ENCODE data around the gene INHA.
A peak's percentile ranks its signal among the peaks of the same experiment; 100 is the strongest.

Gene INHA

GRCh38 chr2:219569635-219570034 lies 2.5 kb upstream of the INHA start:
- H3K36me3 Mint-ChIP-seq, result no peaks in the 10 kb centered on the region
- no peak for DNase-seq
- H3K27me3 Mint-ChIP-seq, result peaks cover 89% of the 10 kb centered on the region
- H3K4me1 Mint-ChIP-seq, result peaks cover 3% of the 10 kb centered on the region
- CTCF ChIA-PET, result interaction anchor here (2.1 kb wide), 1 partner anchor 9 kb away, joined by 5 read pairs; no protein-coding TSS in a partner anchor
- no peak overlapping the region for H3K4me3 Mint-ChIP-seq
- no peak overlapping the region for H3K27ac Mint-ChIP-seq
- H3K9me3 Mint-ChIP-seq, result no peaks in the 10 kb centered on the region

GRCh38 chr2:219570194-219570923 lies 1.8 kb upstream of the INHA start:
- CTCF ChIA-PET, result interaction anchor here (1.5 to 1.6 kb wide), 2 partner anchors 10 to 73 kb away, joined by 4 to 7 read pairs; no protein-coding TSS in a partner anchor
- peaks cover 90% of the 10 kb centered on the region for H3K27me3 Mint-ChIP-seq
- no peaks in the 10 kb centered on the region for H3K36me3 Mint-ChIP-seq
- H3K4me3 Mint-ChIP-seq, result no peak overlapping the region
- no peak overlapping the region for H3K27ac Mint-ChIP-seq
- peaks cover 3% of the 10 kb centered on the region for H3K4me1 Mint-ChIP-seq
- H3K9me3 Mint-ChIP-seq, result no peaks in the 10 kb centered on the region
- DNase-seq, result no peak

DNA sequence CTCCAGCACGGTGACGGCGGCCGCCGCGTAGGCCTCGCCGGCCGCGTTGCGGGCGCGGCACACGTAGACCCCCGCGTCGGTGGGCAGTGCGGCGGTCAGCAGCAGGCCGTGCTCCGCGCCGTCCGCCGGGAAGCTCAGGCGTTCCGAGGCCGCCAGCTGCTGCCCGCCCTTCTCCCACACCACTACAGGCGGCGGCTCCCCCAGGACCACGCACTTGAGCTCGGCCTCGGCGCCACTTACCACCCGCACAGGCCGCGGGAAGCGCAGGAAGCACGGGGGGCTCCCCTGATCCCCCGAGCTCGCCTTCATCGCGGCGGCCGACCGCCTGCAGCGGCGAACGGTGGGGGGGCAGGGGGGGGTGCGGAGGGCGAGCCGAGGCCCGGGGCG lies 1.2 kb upstream of the INHA start:
- CTCF ChIA-PET, result interaction anchor here (1.5 to 1.6 kb wide), 2 partner anchors 11 to 72 kb away, joined by 4 to 7 read pairs; no protein-coding TSS in a partner anchor
- no peak for DNase-seq
- H3K4me3 Mint-ChIP-seq, result no peak overlapping the region

GRCh38 chr2:219571311-219572236 lies 536 bp upstream of the INHA start, which contains the start of gene OBSL1:
OBSL1 (minus strand) TSS chr2:219571539; CDS start chr2:219571232, 307 bp downstream.
- Mint-ChIP-seq H3K4me1 (peaks cover 3% of the 10 kb centered on the region), H3K9me3 (no peaks in the 10 kb centered on the region), H3K4me3 (no peak within 1 kb of the TSS), H3K27me3 (peaks cover 92% of the 10 kb centered on the region), H3K36me3 (no peaks in the 10 kb centered on the region), H3K27ac (no peak within 1 kb of the TSS)
- no peak for DNase-seq
- CTCF ChIA-PET, result interaction anchor here (1.5 to 1.6 kb wide), 3 partner anchors 12 to 71 kb away, joined by 3 to 7 read pairs (median 4); no protein-coding TSS in a partner anchor

More for the DNA sequence above, 1.2 kb upstream of the INHA start:
- Mint-ChIP-seq H3K9me3 (no peaks in the 10 kb centered on the region), H3K4me1 (peaks cover 3% of the 10 kb centered on the region), H3K36me3 (no peaks in the 10 kb centered on the region), H3K27ac (no peak overlapping the region), H3K27me3 (peaks cover 93% of the 10 kb centered on the region)

GRCh38 chr2:219573166-219573565 lies 1.1 kb downstream of the INHA start:
- no peak overlapping the region for H3K4me3 Mint-ChIP-seq

DNA sequence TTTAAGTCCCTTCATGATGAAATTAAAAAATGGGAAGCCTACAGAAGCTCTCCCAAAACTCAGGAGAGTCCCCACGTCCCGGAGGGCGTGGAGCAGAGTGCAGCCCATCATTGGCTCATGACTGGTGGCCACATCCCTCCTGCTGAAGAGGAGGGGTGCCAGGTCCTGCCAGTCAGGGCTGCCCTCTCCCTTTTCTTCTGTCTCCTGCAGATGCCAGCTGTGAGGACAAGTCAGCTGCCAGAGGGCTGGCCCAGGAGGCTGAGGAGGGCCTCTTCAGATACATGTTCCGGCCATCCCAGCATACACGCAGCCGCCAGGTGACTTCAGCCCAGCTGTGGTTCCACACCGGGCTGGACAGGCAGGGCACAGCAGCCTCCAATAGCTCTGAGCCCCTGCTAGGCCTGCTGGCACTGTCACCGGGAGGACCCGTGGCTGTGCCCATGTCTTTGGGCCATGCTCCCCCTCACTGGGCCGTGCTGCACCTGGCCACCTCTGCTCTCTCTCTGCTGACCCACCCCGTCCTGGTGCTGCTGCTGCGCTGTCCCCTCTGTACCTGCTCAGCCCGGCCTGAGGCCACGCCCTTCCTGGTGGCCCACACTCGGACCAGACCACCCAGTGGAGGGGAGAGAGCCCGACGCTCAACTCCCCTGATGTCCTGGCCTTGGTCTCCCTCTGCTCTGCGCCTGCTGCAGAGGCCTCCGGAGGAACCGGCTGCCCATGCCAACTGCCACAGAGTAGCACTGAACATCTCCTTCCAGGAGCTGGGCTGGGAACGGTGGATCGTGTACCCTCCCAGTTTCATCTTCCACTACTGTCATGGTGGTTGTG lies 2.6 kb downstream of the INHA start:
- peaks cover 85% of the 10 kb centered on the region for H3K27me3 Mint-ChIP-seq
- H3K9me3 Mint-ChIP-seq, result no peaks in the 10 kb centered on the region
- DNase-seq, result no peak
- CTCF ChIA-PET, result interaction anchor here (1.0 to 1.7 kb wide), 2 partner anchors 15 to 68 kb away, joined by 3 to 8 read pairs; no protein-coding TSS in a partner anchor
- H3K27ac Mint-ChIP-seq, result no peak overlapping the region
- peaks cover 2% of the 10 kb centered on the region for H3K4me1 Mint-ChIP-seq
- H3K36me3 Mint-ChIP-seq, result no peaks in the 10 kb centered on the region
- H3K4me3 Mint-ChIP-seq, result no peak overlapping the region

More at GRCh38 chr2:219573166-219573565, 1.1 kb downstream of the INHA start:
- CTCF ChIA-PET, result interaction anchor here (1.6 to 1.7 kb wide), 2 partner anchors 13 to 18 kb away, joined by 3 to 8 read pairs; no protein-coding TSS in a partner anchor
- no peaks in the 10 kb centered on the region for H3K36me3 Mint-ChIP-seq
- peaks cover 3% of the 10 kb centered on the region for H3K4me1 Mint-ChIP-seq
- DNase-seq, result no peak
- no peaks in the 10 kb centered on the region for H3K9me3 Mint-ChIP-seq
- H3K27me3 Mint-ChIP-seq, result peaks cover 88% of the 10 kb centered on the region
- no peak overlapping the region for H3K27ac Mint-ChIP-seq

GRCh38 chr2:219575566-219576504 lies 3.7 kb downstream of the INHA start:
- peaks cover 75% of the 10 kb centered on the region for H3K27me3 Mint-ChIP-seq

DNA sequence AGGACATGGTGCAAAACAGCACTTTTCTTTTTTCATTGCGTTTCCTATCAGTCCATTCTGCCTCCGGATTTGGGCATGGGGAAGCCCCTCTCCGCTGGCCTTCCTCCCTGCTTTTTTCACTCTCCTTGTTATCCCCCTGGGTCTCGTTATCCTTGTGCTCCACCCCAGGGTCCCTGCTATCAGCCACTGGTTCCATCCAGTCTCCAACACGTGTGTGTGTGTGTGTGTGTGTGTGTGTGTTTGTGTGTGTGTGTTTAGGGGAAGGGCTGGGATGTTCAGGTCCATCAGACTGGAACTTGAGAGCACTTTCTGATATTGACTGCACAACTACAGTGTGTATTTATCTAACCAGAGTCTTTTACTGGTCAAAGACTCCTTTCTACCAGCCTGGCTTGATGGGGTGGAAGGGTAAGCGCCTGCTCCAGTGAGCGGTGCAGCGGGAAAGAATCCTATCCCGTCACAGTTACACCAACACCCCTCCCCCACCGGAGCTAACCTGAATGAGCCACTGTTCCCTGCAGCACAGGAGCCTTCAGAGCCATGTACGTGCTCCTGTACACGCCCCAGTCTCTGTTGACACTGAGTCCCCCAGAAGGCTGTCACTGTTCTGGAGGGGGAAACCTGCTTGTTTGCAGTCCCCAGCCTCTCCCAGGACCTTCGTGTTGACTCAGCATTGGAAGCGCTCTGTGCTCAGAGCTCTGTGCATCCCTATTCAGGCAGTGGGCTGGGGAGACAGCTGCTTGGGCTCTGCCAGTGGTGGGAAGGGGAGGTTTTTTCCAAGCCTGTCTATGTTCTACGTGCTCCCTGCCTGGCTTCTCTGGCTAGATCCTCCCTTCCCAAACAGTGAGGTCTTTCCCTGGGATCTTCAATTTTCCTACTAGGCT lies 4.6 kb downstream of the INHA start:
- Mint-ChIP-seq H3K4me3 (no peak overlapping the region), H3K9me3 (no peaks in the 10 kb centered on the region), H3K36me3 (no peaks in the 10 kb centered on the region), H3K4me1 (no peaks in the 10 kb centered on the region), H3K27me3 (peaks cover 68% of the 10 kb centered on the region), H3K27ac (peak overlapping the region; percentile 67)
- CTCF ChIA-PET, result interaction anchor here (1.1 kb wide), 1 partner anchor 16 kb away, joined by 3 read pairs; no protein-coding TSS in a partner anchor
- DNase-seq, result no peak

More at GRCh38 chr2:219575566-219576504, 3.7 kb downstream of the INHA start:
- H3K27ac Mint-ChIP-seq, result no peak overlapping the region
- no peaks in the 10 kb centered on the region for H3K9me3 Mint-ChIP-seq
- CTCF ChIA-PET, result interaction anchor here (1.1 kb wide), 1 partner anchor 15 kb away, joined by 3 read pairs; no protein-coding TSS in a partner anchor
- H3K36me3 Mint-ChIP-seq, result no peaks in the 10 kb centered on the region
- no peak overlapping the region for H3K4me3 Mint-ChIP-seq
- no peaks in the 10 kb centered on the region for H3K4me1 Mint-ChIP-seq
- no peak for DNase-seq

- Mint-ChIP-seq H3K4me3 (no peak overlapping the region), H3K4me1 (no peaks in the 10 kb centered on the region), H3K9me3 (no peaks in the 10 kb centered on the region), H3K27me3 (peaks cover 46% of the 10 kb centered on the region), H3K36me3 (no peaks in the 10 kb centered on the region), H3K27ac (no peak overlapping the region)
- no peak for DNase-seq
- CTCF ChIA-PET, result no interaction called here
Observed at GRCh38 chr2:219578811-219579613, 6.9 kb downstream of the INHA start.

- Mint-ChIP-seq H3K27me3 (peaks cover 27% of the 10 kb centered on the region), H3K36me3 (no peaks in the 10 kb centered on the region), H3K9me3 (no peaks in the 10 kb centered on the region), H3K4me1 (no peaks in the 10 kb centered on the region), H3K27ac (no peak overlapping the region), H3K4me3 (no peak overlapping the region)
- no peak for DNase-seq
- CTCF ChIA-PET, result no interaction called here
Observed at GRCh38 chr2:219581346-219581745, 9.2 kb downstream of the INHA start.

DNA sequence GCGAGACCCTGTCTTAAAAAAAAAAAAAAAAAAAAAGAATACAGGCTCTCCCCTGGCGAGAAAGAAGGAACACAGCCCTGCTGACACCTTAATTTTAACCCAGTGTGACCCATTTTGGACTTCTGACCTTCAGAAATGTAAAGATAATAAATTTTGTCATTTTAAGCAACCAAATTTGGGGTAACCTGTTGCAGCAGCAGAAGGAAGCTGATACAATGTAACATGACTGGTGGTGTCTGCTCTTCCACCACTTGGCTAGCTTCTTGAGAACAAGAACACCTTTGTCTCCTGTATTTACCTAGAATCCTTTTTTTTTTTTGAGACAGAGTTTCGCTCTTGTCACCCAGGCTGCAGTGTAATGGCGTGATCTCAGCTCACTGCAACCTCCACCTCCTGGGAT lies 19.0 kb downstream of the INHA start:
- Mint-ChIP-seq H3K36me3 (no peaks in the 10 kb centered on the region), H3K27me3 (peaks cover 15% of the 10 kb centered on the region), H3K4me3 (no peak overlapping the region), H3K27ac (no peak overlapping the region), H3K9me3 (no peaks in the 10 kb centered on the region), H3K4me1 (no peaks in the 10 kb centered on the region)
- no peak for DNase-seq
- CTCF ChIA-PET, result interaction anchor here (1.0 to 1.6 kb wide), 2 partner anchors 31 to 120 kb away, joined by 3 to 7 read pairs; no protein-coding TSS in a partner anchor
